Measurements from ENCODE around the gene CHP1. TPM values are rescaled to one million over a fixed set of nuclear protein-coding genes. Genes with fewer than 3 reads are reported as not detected.

Gene CHP1
- total RNA-seq, 1 experiment from 2014 or later, result 97.7 TPM

GRCh38 chr15:41235929-41236328, 4.9 kb downstream of the CHP1 start:
- Histone ChIP-seq H2AK5ac (ENCODE audit: insufficient read length, low read length) (no peak overlapping the region), H2BK120ac (ENCODE audit: low read depth, low read length, poor library complexity, severe bottlenecking) (no peak overlapping the region), H3K4me2 (ENCODE audit: insufficient read depth, insufficient read length, low read length) (no peak overlapping the region), H3K18ac (ENCODE audit: insufficient read length, low read depth, low read length) (no peak overlapping the region), H3K9ac (ENCODE audit: extremely low read depth, insufficient read length, low read length) (no peak overlapping the region), H2BK5ac (ENCODE audit: insufficient read length, low read length) (no peak overlapping the region), H3K23me2 (ENCODE audit: insufficient read length, low read depth, low read length, poor library complexity, severe bottlenecking) (no peaks in the 10 kb centered on the region), H3K79me1 (ENCODE audit: insufficient read depth, low read depth, low read length, poor library complexity, severe bottlenecking) (no peaks in the 10 kb centered on the region), H3K4ac (ENCODE audit: low read depth, low read length) (no peak overlapping the region), H3K23ac (ENCODE audit: insufficient read length, low read depth, low read length) (no peak overlapping the region), H3K14ac (ENCODE audit: insufficient read depth, low read length) (no peak overlapping the region), H4K20me1 (ENCODE audit: control insufficient read depth, insufficient read depth, insufficient read length) (no peaks in the 10 kb centered on the region), H3K79me2 (ENCODE audit: insufficient read depth, low read length) (no peaks in the 10 kb centered on the region), H4K5ac (ENCODE audit: insufficient read length, low read depth, low read length) (no peak overlapping the region), H2BK15ac (ENCODE audit: low read depth, low read length) (no peak overlapping the region), H3K27ac (ENCODE audit: insufficient read length, low read depth, low read length) (no peak overlapping the region), H2AFZ (ENCODE audit: low read length) (no peak overlapping the region), H2BK20ac (ENCODE audit: low read depth, low read length, poor library complexity, severe bottlenecking) (no peak overlapping the region), H4K8ac (replicated peaks; ENCODE audit: insufficient read length, low read depth, low read length) (no peak overlapping the region), H3T11ph (ENCODE audit: low read length) (no peak overlapping the region), H3K27me3 (ENCODE audit: insufficient read depth, low read length) (no peaks in the 10 kb centered on the region), H3K4me1 (ENCODE audit: insufficient read depth, low read length) (no peaks in the 10 kb centered on the region), H4K91ac (ENCODE audit: insufficient read length, low read depth, low read length) (no peak overlapping the region), H2BK12ac (ENCODE audit: insufficient read length, low read depth, low read length) (no peak overlapping the region), H3K56ac (ENCODE audit: insufficient read length, low read depth, low read length) (no peak overlapping the region), H3K9me3 (ENCODE audit: control insufficient read depth, low read depth, low read length) (no peaks in the 10 kb centered on the region)
- no peak for TF ChIP-seq CTCF (conservative IDR thresholded peaks at IDR 0.05)
- H3K4me3 Mint-ChIP-seq, result no peak overlapping the region
- no peak overlapping the region for H3K27ac Mint-ChIP-seq
- no peaks in the 10 kb centered on the region for H3K9me3 Mint-ChIP-seq
- DNase-seq, result no peak
- H3K4me1 Mint-ChIP-seq, result peaks cover 11 to 15% of the 10 kb centered on the region in 2 experiments; a peak in 3 of 4 replicates
- H3K36me3 Mint-ChIP-seq (ENCODE audit: insufficient read depth in 1 of 3, low read depth in 3 of 3), result no peaks in the 10 kb centered on the region; a peak in 1 of 7 replicates
- H3K27me3 Mint-ChIP-seq (ENCODE audit: low read depth), result no peaks in the 10 kb centered on the region
